B cell (primary cell): ENCODE measurements around the gene AGRN. TPM values are rescaled to one million over a fixed set of nuclear protein-coding genes. Genes with fewer than 3 reads are reported as not detected.
A peak's percentile ranks its signal among the peaks of the same experiment; 100 is the strongest.

ENCODE experiments used
- ATAC-seq: fragments of 200-7000 bp; cut with Tn5 transposase; one replicate; pipeline ENCODE4 v1.10.0; 2021; ENCODE audit warnings: low read depth, mild to moderate bottlenecking, moderate number of reproducible peaks, moderate library complexity
- CTCF ChIA-PET: fragments of 350-600 bp; sonication (Branson Sonifier 250); formaldehyde crosslinking; loops from one replicate; lab custom pipeline; 2021; ENCODE audit warnings: antibody characterized with exemption, inconsistent platforms; lab: Charles Lee
- POLR2A ChIA-PET: fragments of 350-600 bp; sonication (Branson Sonifier 250); formaldehyde crosslinking; loops from one replicate; lab custom pipeline; 2021; ENCODE audit warnings: antibody characterized with exemption; lab: Charles Lee
- DNase-seq: peaks from one replicate; pipeline ENCODE4 v3.0.0; 2013
- H2AFZ ChIP-seq: 2 replicates; pipeline ENCODE4 v1.6.1; 2012; ENCODE audit warnings: mild to moderate bottlenecking, low read depth, low read length; ENCODE audit not compliant: insufficient read depth, poor library complexity, severe bottlenecking
- H3K27ac ChIP-seq, 2 donors: 1 replicate in 1 of 2; 2 replicates in 1 of 2; pipeline ENCODE4 v1.5.1; 2012 to 2013; ENCODE audit warnings: low read length in 2 of 2, mild to moderate bottlenecking in 2 of 2, moderate library complexity in 1 of 2
- H3K27me3 ChIP-seq, 4 experiments: fragments of 200-600 bp in 1 of 4; sonication (generic) in 1 of 4; replicated peaks in 1 of 4; 1 replicate in 2 of 4; 2 replicates in 2 of 4; pipeline versions ENCODE4 v1.6.1 to v1.7.0; 2013 to 2016; ENCODE audit warnings: low read length in 3 of 4, mild to moderate bottlenecking in 2 of 4, mixed read lengths in 1 of 4, moderate library complexity in 1 of 4; ENCODE audit not compliant: insufficient read depth in 4 of 4, control insufficient read depth in 3 of 4; ENCODE audit errors: control extremely low read depth in 1 of 4
- H3K36me3 ChIP-seq, 2 experiments: replicated peaks in 1 of 2; 1 replicate in 1 of 2; 2 replicates in 1 of 2; pipeline versions ENCODE4 v1.6.1 to v1.7.1; 2013; ENCODE audit warnings: low read length in 1 of 2; ENCODE audit not compliant: insufficient read depth in 2 of 2, control insufficient read depth in 1 of 2; ENCODE audit errors: control extremely low read depth in 1 of 2, extremely low read depth in 1 of 2
- H3K4me1 ChIP-seq, 2 donors: fragments of 200-600 bp in 1 of 2; sonication (generic) in 1 of 2; 1 replicate in 1 of 2; 2 replicates in 1 of 2; pipeline versions ENCODE4 v1.5.1 to v1.6.1; 2013 to 2017; ENCODE audit warnings: low read length in 2 of 2; ENCODE audit not compliant: control insufficient read depth in 2 of 2, insufficient read depth in 2 of 2
- H3K4me2 ChIP-seq: replicated peaks from 2 replicates; pipeline ENCODE3; 2012; ENCODE audit warnings: mild to moderate bottlenecking, low read depth, low read length; ENCODE audit not compliant: poor library complexity, severe bottlenecking
- H3K4me3 ChIP-seq, 5 experiments: fragments of 200-600 bp in 1 of 5; sonication (generic) in 1 of 5; 1 replicate in 3 of 5; 2 replicates in 2 of 5; pipeline versions ENCODE4 v1.5.1 to v1.7.0; 2011 to 2016; ENCODE audit warnings: low read length in 4 of 5, mild to moderate bottlenecking in 4 of 5, low read depth in 2 of 5, control low read depth in 1 of 5, moderate library complexity in 1 of 5; ENCODE audit not compliant: insufficient read depth in 1 of 5; ENCODE audit errors: control extremely low read depth in 1 of 5, extremely low read depth in 1 of 5
- H3K79me2 ChIP-seq: fragments of 200-600 bp; sonication (generic); one replicate; pipeline ENCODE4 v1.6.0; 2016; ENCODE audit warnings: low read length; ENCODE audit not compliant: control insufficient read depth, insufficient read depth
- H3K9ac ChIP-seq: fragments of 200-600 bp; sonication (generic); 2 replicates; pipeline ENCODE4 v1.6.1; 2017; ENCODE audit warnings: mild to moderate bottlenecking, low read length, moderate library complexity
- H3K9me3 ChIP-seq, 3 donors: one replicate each; pipeline versions ENCODE4 v1.6.1 to v1.7.1; 2013; ENCODE audit warnings: low read length in 2 of 3; ENCODE audit not compliant: control insufficient read depth in 2 of 3, insufficient read depth in 1 of 3; ENCODE audit errors: control extremely low read depth in 1 of 3
- H4K20me1 ChIP-seq: 2 replicates; pipeline ENCODE4 v1.6.0; 2012; ENCODE audit warnings: mild to moderate bottlenecking, low read length; ENCODE audit not compliant: insufficient read depth, control insufficient read depth, poor library complexity, severe bottlenecking
- H3K27ac Mint-ChIP-seq: one replicate; pipeline ENCODE4 v1.8.0; 2021; ENCODE audit warnings: mixed read lengths
- H3K27me3 Mint-ChIP-seq: one replicate; pipeline ENCODE4 v1.8.0; 2021; ENCODE audit warnings: mixed read lengths
- H3K4me1 Mint-ChIP-seq: one replicate; pipeline ENCODE4 v1.8.0; 2021; ENCODE audit warnings: mixed read lengths
- H3K4me3 Mint-ChIP-seq: one replicate; pipeline ENCODE4 v1.8.0; 2021; ENCODE audit warnings: mixed read lengths
- H3K9me3 Mint-ChIP-seq: one replicate; pipeline ENCODE4 v1.8.0; 2022; ENCODE audit warnings: mixed read lengths; ENCODE audit not compliant: insufficient read depth
- CTCF ChIP-seq: fragments of 200-600 bp; IDR thresholded peaks from one replicate; pipeline ENCODE4 v1.8.0; 2022; ENCODE audit warnings: antibody characterized with exemption, mild to moderate bottlenecking
- EZH2 ChIP-seq: IDR thresholded peaks from 2 replicates; pipeline ENCODE4 v1.6.1; 2012; ENCODE audit warnings: borderline replicate concordance, low read depth, mild to moderate bottlenecking, moderate library complexity, low read length; ENCODE audit not compliant: insufficient read depth, poor library complexity, severe bottlenecking
- WGBS: methylation state at CpG from one replicate; pipeline ENCODE4 v1.1.5; 2013; ENCODE audit warnings: missing lambda C conversion rate; ENCODE audit not compliant: insufficient coverage; 5-methylcytosine and 5-hydroxymethylcytosine counted together
- intact Hi-C: fragments of 100-400 bp; cut with micrococcal nuclease; formaldehyde crosslinking; loops from one replicate; pipeline ENCODE4 v1.10.0; 2022
- polyA plus RNA-seq: library from polyadenylated mRNA; depleted of rRNA; stranded (reverse); fragments of >200 nt; gene quantifications from 2 replicates; pipeline ENCODE4 v1.2.3, GENCODE V29; 2012
- total RNA-seq, 2 donors: library from RNA; stranded (reverse); fragments of 120-200 nt in 1 of 2; gene quantifications; 1 replicate in 1 of 2; 2 replicates in 1 of 2; pipeline versions ENCODE4 v1.2.3 to v1.2.4, GENCODE V29; 2013 to 2022

AGRN gene
- total and polyA plus RNA-seq, 2 donors (not counting 1 experiment from before 2014, with no cell fraction given), result 7.3 to 31.3 TPM

DNA sequence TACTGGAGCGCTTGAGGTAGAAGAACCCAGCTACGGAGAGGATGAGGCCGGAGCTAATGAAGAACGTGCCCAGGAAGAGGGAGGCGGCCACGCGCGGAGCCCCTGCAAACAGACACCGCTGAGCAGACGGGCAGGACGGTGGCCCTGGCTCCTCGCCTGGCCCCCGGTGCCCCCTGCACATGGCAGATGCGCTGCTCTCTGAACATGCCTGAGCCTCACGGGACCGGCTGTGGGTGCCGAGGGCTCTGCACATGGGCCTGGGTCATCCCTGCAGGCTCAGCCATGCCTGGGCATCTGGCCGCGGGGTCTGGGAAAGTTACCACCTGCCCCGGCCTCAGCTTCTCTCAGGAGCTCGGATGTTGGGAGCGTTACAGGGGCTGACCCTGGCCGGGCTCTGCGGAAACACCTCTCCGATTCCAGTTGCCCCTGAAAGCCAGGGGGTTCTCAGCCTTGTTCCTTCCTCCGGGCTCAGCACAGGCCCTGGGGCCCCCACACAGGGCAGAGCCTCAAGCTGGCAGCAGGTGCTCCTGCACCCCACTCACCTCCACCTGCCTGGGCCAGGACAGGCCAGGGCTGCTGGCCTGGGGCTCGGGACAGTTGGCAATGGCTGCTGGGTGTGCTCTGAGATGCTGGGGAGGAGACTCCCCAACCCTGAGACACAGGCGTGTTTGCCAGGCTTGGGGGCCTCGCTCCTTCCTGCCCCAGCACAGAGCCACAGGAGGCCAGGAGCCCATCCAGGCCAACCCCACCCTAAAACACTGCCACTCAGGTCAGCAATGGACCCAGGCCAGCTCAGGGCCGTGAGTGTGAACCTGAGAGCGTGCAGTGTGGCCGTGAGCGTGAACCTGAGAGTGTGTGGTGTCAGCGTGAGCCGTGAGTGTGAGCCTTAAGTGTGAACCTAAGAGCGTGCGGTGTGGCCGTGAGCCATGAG lies 66.3 kb downstream of the AGRN start:
- no peaks in the 10 kb centered on the region for H3K9me3 Mint-ChIP-seq
- no peak overlapping the region for H3K4me3 Mint-ChIP-seq
- WGBS, result 95% methylated on average over 38 of the region's 38 CpGs
- Histone ChIP-seq H2AFZ (no peak overlapping the region), H3K79me2 (no peaks in the 10 kb centered on the region), H3K9ac (no peak overlapping the region), H3K4me2 (no peak overlapping the region), H3K4me3 (no peak overlapping the region), H4K20me1 (no peaks in the 10 kb centered on the region), H3K9me3 (no peaks in the 10 kb centered on the region), H3K36me3 (no peaks in the 10 kb centered on the region), H3K27me3 (no peaks in the 10 kb centered on the region), H3K4me1 (no peaks in the 10 kb centered on the region), H3K27ac (no peak overlapping the region)
- no peak for TF ChIP-seq EZH2
- TF ChIP-seq CTCF, result no peak
- no peaks in the 10 kb centered on the region for H3K4me1 Mint-ChIP-seq
- ATAC-seq (no peak), DNase-seq (peak; percentile 10)
- intact Hi-C loops, result no loop called here
- no peak overlapping the region for H3K27ac Mint-ChIP-seq
- ChIA-PET CTCF (interaction anchor here (1.2 kb wide), 1 partner anchor 31 kb away, joined by 3 read pairs; no protein-coding TSS in a partner anchor), POLR2A (no interaction called here)
- no peaks in the 10 kb centered on the region for H3K27me3 Mint-ChIP-seq

DNA sequence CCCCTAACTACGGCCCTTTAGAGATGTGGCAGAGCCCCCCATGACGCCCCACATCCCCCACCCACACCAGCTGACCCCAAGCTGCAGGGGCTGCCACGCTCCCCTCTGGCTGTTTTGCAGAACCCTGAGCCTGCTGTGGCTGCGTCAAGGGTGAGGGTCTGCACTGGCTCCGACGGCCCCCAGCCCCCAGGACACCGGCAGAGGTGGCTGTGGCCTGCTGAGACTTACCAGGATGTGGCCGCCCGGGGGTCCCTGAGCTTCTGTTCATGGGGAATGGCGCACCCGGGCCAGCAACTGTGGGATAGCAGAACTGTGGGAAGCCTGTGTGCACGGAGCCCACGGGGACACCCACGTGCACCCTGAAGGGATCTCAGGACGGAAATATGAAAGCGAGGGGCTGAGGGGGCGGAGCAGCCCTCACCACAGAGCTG lies 67.0 kb downstream of the AGRN start:
- no peak for TF ChIP-seq EZH2
- TF ChIP-seq CTCF, result no peak
- CTCF ChIA-PET, result interaction anchor here (1.2 kb wide), 1 partner anchor 30 kb away, joined by 3 read pairs; no protein-coding TSS in a partner anchor
- no peak overlapping the region for H3K4me2 ChIP-seq
- intact Hi-C loops, result no loop called here
- ATAC-seq (no peak), DNase-seq (no peak)
- 93% methylated on average over 15 of the region's 17 CpGs for WGBS
- H2AFZ ChIP-seq, result no peak overlapping the region
- H3K27ac ChIP-seq, result no peak overlapping the region
- H3K27ac Mint-ChIP-seq, result no peak overlapping the region
- H3K9ac ChIP-seq, result no peak overlapping the region
- H3K79me2 ChIP-seq, result no peaks in the 10 kb centered on the region
- H3K4me1 Mint-ChIP-seq, result no peaks in the 10 kb centered on the region
- H3K4me1 ChIP-seq, result peaks cover 0 to under 1% of the 10 kb centered on the region in 2 donors
- H3K27me3 Mint-ChIP-seq, result no peaks in the 10 kb centered on the region
- H3K9me3 Mint-ChIP-seq, result no peaks in the 10 kb centered on the region
- H3K36me3 ChIP-seq, result no peaks in the 10 kb centered on the region
- H3K4me3 ChIP-seq, result no peak overlapping the region
- H3K27me3 ChIP-seq, result no peaks in the 10 kb centered on the region
- H4K20me1 ChIP-seq, result no peaks in the 10 kb centered on the region
- no peaks in the 10 kb centered on the region for H3K9me3 ChIP-seq
- POLR2A ChIA-PET, result no interaction called here
- no peak overlapping the region for H3K4me3 Mint-ChIP-seq
